DOHH2 (cell line): ENCODE data around the gene BCAR3.

ENCODE experiments used
- H3F3A ChIP-seq: fragments of 200-600 bp; sonication (generic), shearing (Covaris generic); 2 replicates; pipeline ENCODE4 v1.6.0; 2016; ENCODE audit warnings: antibody characterized with exemption, mild to moderate bottlenecking; ENCODE audit not compliant: control insufficient read depth, insufficient read depth
- H3K27ac ChIP-seq: fragments of 200-600 bp; sonication (generic); 2 replicates; pipeline ENCODE4 v1.5.1; 2014; ENCODE audit warnings: low read depth, mild to moderate bottlenecking, low read length, moderate library complexity
- H3K27me3 ChIP-seq: fragments of 200-600 bp; sonication (generic); 2 replicates; pipeline ENCODE4 v1.6.1; 2014; ENCODE audit warnings: mild to moderate bottlenecking, low read length, mixed read lengths; ENCODE audit not compliant: control insufficient read depth
- H3K36me3 ChIP-seq: fragments of 200-600 bp; sonication (generic); 2 replicates; pipeline ENCODE4 v1.6.1; 2014; ENCODE audit warnings: mild to moderate bottlenecking, low read length, moderate library complexity, mixed read lengths; ENCODE audit not compliant: control insufficient read depth
- H3K4me1 ChIP-seq: fragments of 200-600 bp; sonication (generic); 2 replicates; pipeline ENCODE4 v1.6.1; 2014; ENCODE audit warnings: mild to moderate bottlenecking, low read length, mixed read lengths; ENCODE audit not compliant: control insufficient read depth
- H3K4me2 ChIP-seq: fragments of 200-600 bp; sonication (generic); 2 replicates; pipeline ENCODE4 v1.6.0; 2014; ENCODE audit warnings: mild to moderate bottlenecking, low read length, moderate library complexity
- H3K4me3 ChIP-seq: fragments of 200-600 bp; sonication (generic); 2 replicates; pipeline ENCODE4 v1.5.1; 2014; ENCODE audit warnings: mild to moderate bottlenecking, low read length, mixed read lengths
- H3K79me2 ChIP-seq: fragments of 200-600 bp; sonication (generic); 2 replicates; pipeline ENCODE4 v1.6.1; 2014; ENCODE audit warnings: mild to moderate bottlenecking, low read length, mixed read lengths; ENCODE audit not compliant: control insufficient read depth
- H3K9me2 ChIP-seq: fragments of 200-600 bp; sonication (generic); replicated peaks from 2 replicates; pipeline ENCODE4 v1.6.1; 2014; ENCODE audit warnings: mild to moderate bottlenecking, low read length, mixed read lengths; ENCODE audit not compliant: control insufficient read depth
- H3K9me3 ChIP-seq: fragments of 200-600 bp; sonication (generic); 2 replicates; pipeline ENCODE4 v1.6.1; 2014; ENCODE audit warnings: antibody characterized with exemption, low read length, mixed read lengths; ENCODE audit not compliant: control insufficient read depth, insufficient read depth
- H4K20me1 ChIP-seq: fragments of 200-600 bp; sonication (generic); 2 replicates; pipeline ENCODE4 v1.6.0; 2014; ENCODE audit warnings: low read depth, mild to moderate bottlenecking, antibody characterized with exemption, low read length, moderate library complexity; ENCODE audit not compliant: control insufficient read depth, insufficient read depth
- EZH2phosphoT487 ChIP-seq: fragments of 200-600 bp; sonication (generic); IDR thresholded peaks from 2 replicates; pipeline ENCODE4 v1.6.1; 2017; ENCODE audit warnings: borderline replicate concordance, mild to moderate bottlenecking, antibody characterized with exemption, low read length, moderate library complexity, mixed read lengths
- TF ChIP-seq, protein P1 (sequence below): fragments of 200-600 bp; sonication (generic); IDR thresholded peaks from one replicate; pipeline ENCODE4 v1.5.1; 2014; ENCODE audit warnings: antibody characterized with exemption, mild to moderate bottlenecking, low read depth, low read length; ENCODE audit not compliant: poor library complexity, severe bottlenecking

BCAR3 gene

DNA sequence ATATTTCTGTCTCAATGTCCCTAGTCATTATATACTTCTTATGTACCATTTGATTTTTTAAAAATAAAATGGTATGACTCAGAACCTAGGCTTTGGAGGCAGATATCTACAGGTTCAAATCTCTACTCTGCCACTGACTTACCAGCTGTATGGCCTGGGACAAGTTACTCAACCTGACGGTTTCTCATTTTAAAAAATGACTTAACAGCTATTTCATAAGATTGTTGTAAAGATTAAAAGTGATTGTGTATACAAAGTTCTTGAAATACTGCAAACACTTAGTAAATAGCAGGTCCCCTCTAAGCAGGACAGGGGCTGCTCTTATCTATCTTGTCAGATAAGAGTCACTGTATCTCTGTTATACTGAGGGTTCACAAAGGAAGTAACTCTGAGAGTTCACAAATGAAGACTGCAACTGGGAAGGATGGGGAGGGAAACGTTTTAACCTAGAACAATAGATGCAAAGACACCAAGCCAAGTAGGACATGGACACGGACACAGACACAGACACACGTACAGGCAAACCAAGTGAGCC lies 2.6 kb downstream of the BCAR3 start:
- Histone ChIP-seq H3K79me2 (peaks cover 87% of the 10 kb centered on the region), H3K36me3 (peaks cover 70% of the 10 kb centered on the region), H3K27me3 (no peaks in the 10 kb centered on the region), H3K9me3 (no peaks in the 10 kb centered on the region), H3K4me1 (peaks cover 67% of the 10 kb centered on the region), H3K27ac (no peak overlapping the region), H3F3A (peaks cover 18% of the 10 kb centered on the region), H3K4me3 (peak overlapping the region; percentile 92), H3K9me2 (no peaks in the 10 kb centered on the region), H4K20me1 (peaks cover 47% of the 10 kb centered on the region), H3K4me2 (peak overlapping the region; percentile 75)
- TF ChIP-seq, protein P1, sequence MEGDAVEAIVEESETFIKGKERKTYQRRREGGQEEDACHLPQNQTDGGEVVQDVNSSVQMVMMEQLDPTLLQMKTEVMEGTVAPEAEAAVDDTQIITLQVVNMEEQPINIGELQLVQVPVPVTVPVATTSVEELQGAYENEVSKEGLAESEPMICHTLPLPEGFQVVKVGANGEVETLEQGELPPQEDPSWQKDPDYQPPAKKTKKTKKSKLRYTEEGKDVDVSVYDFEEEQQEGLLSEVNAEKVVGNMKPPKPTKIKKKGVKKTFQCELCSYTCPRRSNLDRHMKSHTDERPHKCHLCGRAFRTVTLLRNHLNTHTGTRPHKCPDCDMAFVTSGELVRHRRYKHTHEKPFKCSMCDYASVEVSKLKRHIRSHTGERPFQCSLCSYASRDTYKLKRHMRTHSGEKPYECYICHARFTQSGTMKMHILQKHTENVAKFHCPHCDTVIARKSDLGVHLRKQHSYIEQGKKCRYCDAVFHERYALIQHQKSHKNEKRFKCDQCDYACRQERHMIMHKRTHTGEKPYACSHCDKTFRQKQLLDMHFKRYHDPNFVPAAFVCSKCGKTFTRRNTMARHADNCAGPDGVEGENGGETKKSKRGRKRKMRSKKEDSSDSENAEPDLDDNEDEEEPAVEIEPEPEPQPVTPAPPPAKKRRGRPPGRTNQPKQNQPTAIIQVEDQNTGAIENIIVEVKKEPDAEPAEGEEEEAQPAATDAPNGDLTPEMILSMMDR, result no peak
- no peak for TF ChIP-seq EZH2phosphoT487

DNA sequence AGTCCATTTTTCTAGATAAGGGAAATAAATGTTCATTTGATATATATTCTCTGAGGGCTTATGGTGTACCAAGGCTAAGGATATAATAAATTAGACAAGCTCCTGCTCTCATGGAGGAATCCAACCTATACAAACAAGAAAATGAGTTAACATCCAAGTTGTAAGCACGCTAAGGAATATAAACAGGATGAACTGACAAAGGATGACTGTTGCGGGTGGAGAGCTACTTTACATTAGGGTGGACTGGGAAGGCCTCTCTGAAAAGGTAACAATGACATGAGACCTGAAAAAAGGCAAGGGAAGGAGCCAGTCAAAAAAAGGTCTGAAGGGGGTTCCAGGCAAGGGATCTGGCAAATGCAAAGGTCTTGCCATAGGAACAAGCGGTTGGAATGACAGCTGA lies 3.1 kb downstream of the BCAR3 start:
- Histone ChIP-seq H3F3A (peaks cover 12% of the 10 kb centered on the region), H3K9me3 (no peaks in the 10 kb centered on the region), H3K9me2 (no peaks in the 10 kb centered on the region), H3K4me3 (no peak overlapping the region), H3K27me3 (no peaks in the 10 kb centered on the region), H3K79me2 (peaks cover 92% of the 10 kb centered on the region), H3K4me1 (peaks cover 62% of the 10 kb centered on the region), H3K27ac (no peak overlapping the region), H3K4me2 (peak overlapping the region; percentile 75; the same call in 1 of the 2 replicates), H3K36me3 (peaks cover 76% of the 10 kb centered on the region), H4K20me1 (peaks cover 47% of the 10 kb centered on the region)
- TF ChIP-seq, protein P1, result no peak
- no peak for TF ChIP-seq EZH2phosphoT487

DNA sequence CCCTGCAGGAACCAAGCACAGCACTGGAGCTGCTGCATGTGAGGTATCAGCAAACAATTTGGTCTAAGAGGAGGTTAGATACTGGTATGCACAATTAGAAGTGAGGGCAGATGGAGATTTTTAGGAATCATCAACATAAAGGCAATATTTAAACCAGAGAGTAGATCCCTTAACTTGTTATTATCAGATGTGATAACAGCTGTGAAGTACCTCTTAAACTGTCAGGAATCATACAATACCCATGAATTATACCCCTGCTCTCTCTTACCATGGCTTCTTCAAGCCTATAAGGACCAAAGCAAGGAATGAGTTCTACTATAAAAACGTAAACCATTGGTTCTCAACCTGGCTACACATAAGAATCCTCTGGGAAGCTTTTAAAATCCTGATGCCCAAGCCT lies 3.9 kb downstream of the BCAR3 start:
- peaks cover 100% of the 10 kb centered on the region for H3K79me2 ChIP-seq

More for the DNA sequence above, 3.9 kb downstream of the BCAR3 start:
- H3K4me3 ChIP-seq, result no peak overlapping the region
- H3K4me1 ChIP-seq, result peaks cover 54% of the 10 kb centered on the region
- H3K27me3 ChIP-seq, result no peaks in the 10 kb centered on the region
- H4K20me1 ChIP-seq, result peaks cover 47% of the 10 kb centered on the region
- peak overlapping the region; percentile 75; the same call in 1 of the 2 replicates for H3K4me2 ChIP-seq
- H3K27ac ChIP-seq, result no peak overlapping the region
- H3K9me3 ChIP-seq, result no peaks in the 10 kb centered on the region
- TF ChIP-seq EZH2phosphoT487, result no peak
- TF ChIP-seq, protein P1, result no peak
- H3K36me3 ChIP-seq, result peaks cover 83% of the 10 kb centered on the region
- no peaks in the 10 kb centered on the region for H3K9me2 ChIP-seq
- peaks cover 5% of the 10 kb centered on the region for H3F3A ChIP-seq
